KMS-11 (cell line): ENCODE data around the gene MRPS5.

Experiments
- H2AFZ ChIP-seq: fragments of 200-600 bp; sonication (generic); 2 replicates; pipeline ENCODE4 v1.6.1; 2016; ENCODE audit warnings: antibody characterized with exemption, mixed run types, low read depth
- H3K27ac ChIP-seq: fragments of 200-600 bp; sonication (generic); 2 replicates; pipeline ENCODE4 v1.6.1; 2016; ENCODE audit warnings: mild to moderate bottlenecking, mixed run types
- H3K27me3 ChIP-seq: fragments of 200-600 bp; sonication (generic); 2 replicates; pipeline ENCODE4 v1.6.1; 2017; ENCODE audit warnings: mild to moderate bottlenecking, low read depth, mixed run types, moderate library complexity; ENCODE audit not compliant: insufficient read depth
- H3K36me3 ChIP-seq: fragments of 200-600 bp; sonication (generic); 2 replicates; pipeline ENCODE4 v1.6.1; 2017; ENCODE audit warnings: mild to moderate bottlenecking, mixed run types; ENCODE audit not compliant: insufficient read depth
- H3K4me1 ChIP-seq: fragments of 200-600 bp; sonication (generic); 2 replicates; pipeline ENCODE4 v1.6.1; 2016; ENCODE audit warnings: mild to moderate bottlenecking, low read depth, mixed run types; ENCODE audit not compliant: poor library complexity, severe bottlenecking
- H3K4me2 ChIP-seq: fragments of 200-600 bp; sonication (generic); 2 replicates; pipeline ENCODE4 v1.7.0; 2016; ENCODE audit warnings: mild to moderate bottlenecking, mixed run types
- H3K4me3 ChIP-seq: fragments of 200-600 bp; sonication (generic); IDR thresholded peaks from 2 replicates; pipeline ENCODE4 v1.6.1; 2017; ENCODE audit warnings: low read depth, low read length, mixed read lengths; ENCODE audit not compliant: insufficient read depth
- H3K79me2 ChIP-seq: fragments of 200-600 bp; sonication (generic); 2 replicates; pipeline ENCODE4 v1.6.1; 2016; ENCODE audit warnings: low read depth, mixed run types; ENCODE audit not compliant: insufficient read depth
- H3K9ac ChIP-seq: fragments of 200-600 bp; sonication (generic); 2 replicates; pipeline ENCODE4 v1.6.1; 2016; ENCODE audit warnings: mild to moderate bottlenecking, mixed run types
- H4K20me1 ChIP-seq: fragments of 200-600 bp; sonication (generic); 2 replicates; pipeline ENCODE4 v1.6.1; 2016; ENCODE audit warnings: mild to moderate bottlenecking, mixed run types; ENCODE audit not compliant: insufficient read depth
- CTCF ChIP-seq: fragments of 200-600 bp; sonication (generic); conservative IDR thresholded peaks from 2 replicates; pipeline ENCODE4 v1.6.1; 2017; ENCODE audit warnings: low read depth, mild to moderate bottlenecking, antibody characterized with exemption, low read length, moderate library complexity, mixed read lengths

Gene MRPS5

DNA sequence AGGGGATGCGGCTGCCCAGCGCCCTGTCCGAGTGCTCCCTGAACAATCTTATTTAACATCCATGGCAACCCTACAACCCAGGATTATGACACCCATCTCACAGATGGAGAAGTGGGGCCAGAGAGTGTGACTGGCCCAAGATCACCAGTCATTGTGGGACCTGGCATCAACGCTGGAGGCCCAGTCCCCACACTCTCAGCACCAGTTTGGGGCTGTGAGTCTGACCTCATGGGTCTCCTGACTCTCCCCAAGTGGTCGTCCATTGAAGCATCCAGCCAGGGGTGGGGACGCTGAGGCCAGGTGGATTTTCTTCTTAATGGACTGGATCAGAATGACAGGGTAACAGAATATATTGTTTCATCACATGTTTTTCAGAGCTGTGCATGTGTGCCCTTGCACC is 71.6 kb downstream of the MRPS5 start:
- Histone ChIP-seq H3K4me2 (no peak overlapping the region), H3K27me3 (no peaks in the 10 kb centered on the region), H3K36me3 (no peaks in the 10 kb centered on the region), H3K79me2 (no peaks in the 10 kb centered on the region), H3K4me3 (no peak overlapping the region), H4K20me1 (no peaks in the 10 kb centered on the region), H2AFZ (no peak overlapping the region), H3K9ac (no peak overlapping the region), H3K4me1 (no peaks in the 10 kb centered on the region), H3K27ac (no peak overlapping the region)
- TF ChIP-seq CTCF: no peak

DNA sequence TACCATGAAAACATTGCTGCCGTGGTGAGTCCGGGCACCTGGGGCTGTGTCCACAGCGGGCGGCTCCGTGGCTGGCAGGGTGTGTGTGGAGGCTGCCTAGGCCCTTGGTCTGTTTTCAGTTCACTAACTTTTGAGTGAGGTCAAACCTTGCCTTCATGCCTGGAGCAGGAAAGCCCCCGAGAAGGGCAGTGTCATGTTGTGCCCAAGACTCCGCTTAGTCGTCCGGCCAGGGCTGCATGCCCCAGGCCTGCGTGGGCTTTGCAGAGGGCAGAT is 72.0 kb downstream of the MRPS5 start:
- H3K36me3 ChIP-seq: no peaks in the 10 kb centered on the region
- no peaks in the 10 kb centered on the region for H3K27me3 ChIP-seq
- H4K20me1 ChIP-seq: no peaks in the 10 kb centered on the region
- no peak overlapping the region for H3K27ac ChIP-seq
- no peak overlapping the region for H3K4me2 ChIP-seq
- no peaks in the 10 kb centered on the region for H3K79me2 ChIP-seq
- H3K4me3 ChIP-seq: no peak overlapping the region
- no peak overlapping the region for H3K9ac ChIP-seq
- no peak overlapping the region for H2AFZ ChIP-seq
- H3K4me1 ChIP-seq: no peaks in the 10 kb centered on the region
- TF ChIP-seq CTCF: no peak

DNA sequence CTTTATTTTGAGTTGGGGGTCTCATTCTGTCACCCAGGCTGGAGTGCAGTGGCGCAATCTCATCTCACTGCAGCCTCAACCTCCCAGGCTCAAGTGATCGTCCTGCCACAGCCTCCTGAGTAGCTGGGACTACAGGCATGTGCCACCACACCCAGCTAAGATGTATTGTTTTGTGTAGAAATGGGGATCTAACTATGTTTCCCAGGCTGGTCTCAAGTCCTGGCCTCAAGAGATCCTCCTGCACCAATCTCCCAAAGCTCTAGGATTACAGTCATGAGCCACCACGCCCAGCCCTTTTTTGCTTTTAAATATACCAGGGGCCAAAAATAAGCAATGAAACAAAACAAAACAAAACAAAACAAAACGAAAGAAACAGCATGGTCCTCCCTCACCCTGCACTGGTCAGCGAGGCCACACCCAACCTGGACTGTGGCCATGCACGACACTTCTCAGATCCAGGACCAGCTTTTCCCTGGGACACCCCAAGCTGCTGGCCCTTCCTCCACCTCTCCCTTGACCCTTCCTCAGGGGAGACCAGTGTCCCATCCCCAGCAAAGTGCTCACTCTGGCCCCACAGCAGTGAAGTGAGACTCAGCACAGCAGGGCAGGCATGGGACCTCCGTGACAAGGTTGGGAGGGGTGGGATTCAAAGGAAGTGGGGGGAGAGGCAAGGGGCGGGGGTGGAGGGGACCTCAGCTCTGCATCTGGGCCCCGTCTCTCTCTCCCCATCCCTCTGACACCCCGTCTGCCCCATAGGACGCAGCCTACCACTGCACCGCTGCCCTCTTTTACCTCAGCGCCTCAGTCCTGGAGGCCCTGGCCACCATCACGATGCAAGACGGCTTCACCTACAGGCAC is 72.6 kb downstream of the MRPS5 start:
- Histone ChIP-seq H3K4me1 (no peaks in the 10 kb centered on the region), H3K4me2 (no peak overlapping the region), H2AFZ (no peak overlapping the region), H3K79me2 (no peaks in the 10 kb centered on the region), H3K9ac (no peak overlapping the region), H3K4me3 (no peak overlapping the region), H3K27me3 (no peaks in the 10 kb centered on the region), H3K36me3 (no peaks in the 10 kb centered on the region), H3K27ac (no peak overlapping the region), H4K20me1 (no peaks in the 10 kb centered on the region)
- TF ChIP-seq CTCF: no peak

GRCh38 chr2:95047629-95048510 is 73.7 kb downstream of the MRPS5 start:
- TF ChIP-seq CTCF: no peak
- H3K9ac ChIP-seq: no peak overlapping the region
- H3K4me3 ChIP-seq: no peak overlapping the region
- no peaks in the 10 kb centered on the region for H3K4me1 ChIP-seq
- no peaks in the 10 kb centered on the region for H3K79me2 ChIP-seq
- H3K27me3 ChIP-seq: no peaks in the 10 kb centered on the region
- no peaks in the 10 kb centered on the region for H3K36me3 ChIP-seq
- no peak overlapping the region for H3K4me2 ChIP-seq
- H3K27ac ChIP-seq: no peak overlapping the region
- H4K20me1 ChIP-seq: no peaks in the 10 kb centered on the region
- no peak overlapping the region for H2AFZ ChIP-seq
